ENCODE data around the gene JTB. TPM values are rescaled to one million over a fixed set of nuclear protein-coding genes. Genes with fewer than 3 reads are reported as not detected.

JTB gene
- 169 and 178 TPM in 2 replicates for total RNA-seq (2014; rRNA removed; shearing (Covaris generic))
- total RNA-seq (2022), result 107 and 124 TPM in 2 replicates
- percentile 93 among the genes with signal in this experiment for Bru-seq, nascent RNA
- BruChase-seq, experiment 1, labeled RNA remaining after a 6-hour chase, result percentile 98 among the genes with signal in this experiment
- percentile 96 among the genes with signal in this experiment for BruChase-seq, experiment 2, labeled RNA remaining after a 2-hour chase
- long read RNA-seq, transcript JTB-201 (5 exons, 1,287 nt), result major isoform, 120 of 181 reads
- long read RNA-seq, transcript JTB-203 (4 exons, 1,216 nt), result minor isoform, 9 of 181 reads
- long read RNA-seq, partial matches to known transcripts, result 20 of 181 reads
- long read RNA-seq, other reads (novel, unspliced or antisense), result 30 of 181 reads

DNA sequence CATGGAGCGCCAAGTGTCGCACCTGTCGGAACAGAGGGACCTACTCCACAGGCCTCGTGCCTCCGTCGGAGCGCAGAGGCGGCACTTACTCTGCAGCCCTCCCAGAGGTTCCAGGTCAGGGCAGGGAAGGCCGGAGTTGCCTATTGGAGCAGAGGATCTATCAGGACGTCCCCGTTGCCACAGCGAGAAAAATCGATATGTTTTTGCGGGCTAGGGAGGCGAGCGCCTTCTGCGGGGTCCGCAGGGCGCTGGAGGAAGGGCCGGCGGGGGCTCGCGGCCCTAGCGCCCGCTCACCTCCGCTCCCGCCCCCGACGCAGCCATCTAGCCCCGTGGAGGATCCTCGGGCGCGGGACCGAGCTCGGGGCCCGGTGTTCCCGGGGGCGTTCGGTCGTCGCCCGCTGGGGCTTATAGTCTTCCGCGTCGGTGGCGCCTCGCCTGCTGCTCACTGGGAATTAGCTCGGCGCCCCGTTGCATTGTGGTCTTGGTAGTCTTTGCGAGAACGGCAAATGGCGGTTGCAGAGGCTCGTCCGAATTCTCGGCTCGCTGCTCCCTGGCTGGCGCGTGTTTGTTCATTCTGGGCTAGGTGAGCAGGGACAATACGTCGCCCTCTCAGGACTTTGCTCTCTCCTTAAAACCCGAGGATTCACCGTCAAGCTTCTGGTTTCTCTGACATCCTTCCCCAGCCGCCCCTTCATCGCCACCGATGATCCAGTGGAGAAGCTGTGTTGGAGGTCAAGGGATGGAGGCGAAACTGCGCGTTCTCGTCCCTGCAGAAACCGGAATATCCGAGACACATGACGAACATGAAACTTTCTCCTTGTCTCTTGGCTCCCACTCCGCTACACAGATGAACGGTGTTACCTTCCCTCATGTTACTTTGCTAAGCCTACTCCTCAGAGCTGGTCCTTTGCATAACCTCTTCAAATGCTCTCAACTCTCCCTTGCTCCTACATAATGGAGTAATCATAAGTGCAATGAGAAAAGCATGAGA is at the start of gene JTB:
Gene JTB (minus strand): TSS at position 425 of the 991 bp plus-strand sequence. CDS start 422 bp downstream, at position 3.
- peak within 1 kb of the TSS; percentile 58 for H3K27ac ChIP-seq (ENCODE audit: low read depth, low read length, poor library complexity, severe bottlenecking)
- no peaks in the 10 kb centered on the region for H3K9me3 ChIP-seq (ENCODE audit: low read length)
- peak; percentile 88 for DNase-seq (ENCODE audit: low spot score)
- H3K4me3 ChIP-seq (ENCODE audit: low read depth, low read length, poor library complexity, severe bottlenecking), result peak within 1 kb of the TSS; percentile 86
- H3K79me2 ChIP-seq (ENCODE audit: insufficient read depth, low read depth, low read length), result peaks cover 37% of the 10 kb centered on the region
- no peaks in the 10 kb centered on the region for H4K20me1 ChIP-seq (ENCODE audit: insufficient read depth, low read length)
- ChIA-PET POLR2A (interaction anchor here (0.6 to 5.1 kb wide), 14 partner anchors 9 to 344 kb away, joined by 3 to 54 read pairs (median 4); partner anchors contain the start of genes CHTOP, CREB3L4, DENND4B and GATAD2B), CTCF (ENCODE audit: unreplicated experiment) (interaction anchor here (0.5 to 1.7 kb wide), 5 partner anchors 9 to 405 kb away, joined by 3 to 6 read pairs (median 3); partner anchors contain the start of genes RAB13 and SLC39A1)
- H3K36me3 ChIP-seq (ENCODE audit: insufficient read depth, low read length), result peaks cover 37% of the 10 kb centered on the region
- no peaks in the 10 kb centered on the region for H3K9me2 ChIP-seq (ENCODE audit: insufficient read depth, low read length)
- H3K4me2 ChIP-seq (ENCODE audit: low read length), result peak within 1 kb of the TSS; percentile 82
- intact Hi-C loops (cut with micrococcal nuclease; ENCODE audit: unreplicated experiment), result loop anchor here (1.0 to 2.0 kb wide), 2 partner anchors 10 to 55 kb away; partner anchors contain the start of genes CREB3L4 and GATAD2B
- TSS peak; percentile 91 for BruUV-seq (replicated peaks)
- H3K4me1 ChIP-seq (ENCODE audit: insufficient read depth, low read length, poor library complexity, severe bottlenecking), result peaks cover 22% of the 10 kb centered on the region
- TF ChIP-seq, protein P1, sequence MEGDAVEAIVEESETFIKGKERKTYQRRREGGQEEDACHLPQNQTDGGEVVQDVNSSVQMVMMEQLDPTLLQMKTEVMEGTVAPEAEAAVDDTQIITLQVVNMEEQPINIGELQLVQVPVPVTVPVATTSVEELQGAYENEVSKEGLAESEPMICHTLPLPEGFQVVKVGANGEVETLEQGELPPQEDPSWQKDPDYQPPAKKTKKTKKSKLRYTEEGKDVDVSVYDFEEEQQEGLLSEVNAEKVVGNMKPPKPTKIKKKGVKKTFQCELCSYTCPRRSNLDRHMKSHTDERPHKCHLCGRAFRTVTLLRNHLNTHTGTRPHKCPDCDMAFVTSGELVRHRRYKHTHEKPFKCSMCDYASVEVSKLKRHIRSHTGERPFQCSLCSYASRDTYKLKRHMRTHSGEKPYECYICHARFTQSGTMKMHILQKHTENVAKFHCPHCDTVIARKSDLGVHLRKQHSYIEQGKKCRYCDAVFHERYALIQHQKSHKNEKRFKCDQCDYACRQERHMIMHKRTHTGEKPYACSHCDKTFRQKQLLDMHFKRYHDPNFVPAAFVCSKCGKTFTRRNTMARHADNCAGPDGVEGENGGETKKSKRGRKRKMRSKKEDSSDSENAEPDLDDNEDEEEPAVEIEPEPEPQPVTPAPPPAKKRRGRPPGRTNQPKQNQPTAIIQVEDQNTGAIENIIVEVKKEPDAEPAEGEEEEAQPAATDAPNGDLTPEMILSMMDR (conservative IDR thresholded peaks at IDR 0.05; ENCODE audit: low read length), result no peak
- no peak for TF ChIP-seq EZH2phosphoT487 (IDR thresholded peaks at IDR 0.05; ENCODE audit: borderline replicate concordance, low read depth, low read length)
- H2AFZ ChIP-seq (ENCODE audit: low read length), result peak within 1 kb of the TSS; percentile 83

DNA sequence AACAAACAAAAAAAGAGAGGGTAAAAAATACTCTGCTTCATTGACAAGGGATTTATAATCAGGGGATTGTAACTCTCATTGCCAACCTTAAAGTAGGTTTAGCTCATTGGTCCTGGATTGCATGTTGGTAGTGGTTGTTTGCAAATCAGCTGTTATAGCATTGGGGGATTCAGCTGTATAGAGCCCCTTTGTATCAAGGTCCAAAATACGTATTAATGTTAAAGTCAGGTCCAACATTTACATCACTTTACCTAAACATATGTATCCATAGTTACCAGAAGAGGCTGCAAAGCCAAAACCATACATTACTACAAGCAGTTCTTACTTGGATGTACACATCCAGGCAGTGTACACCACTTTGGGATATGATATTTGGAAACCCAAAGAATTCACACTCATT is 42.5 kb upstream of the JTB start:
- H3K36me3 ChIP-seq (ENCODE audit: insufficient read depth, low read length), result no peaks in the 10 kb centered on the region

More for the DNA sequence above, 42.5 kb upstream of the JTB start:
- Histone ChIP-seq H3K4me1 (ENCODE audit: insufficient read depth, low read length, poor library complexity, severe bottlenecking) (no peaks in the 10 kb centered on the region), H3K4me3 (ENCODE audit: low read depth, low read length, poor library complexity, severe bottlenecking) (no peak overlapping the region), H3K9me2 (ENCODE audit: insufficient read depth, low read length) (no peaks in the 10 kb centered on the region), H3K27ac (ENCODE audit: low read depth, low read length, poor library complexity, severe bottlenecking) (no peak overlapping the region), H3K79me2 (ENCODE audit: insufficient read depth, low read depth, low read length) (no peaks in the 10 kb centered on the region), H3K4me2 (ENCODE audit: low read length) (no peak overlapping the region), H4K20me1 (ENCODE audit: insufficient read depth, low read length) (no peaks in the 10 kb centered on the region), H3K9me3 (ENCODE audit: low read length) (no peaks in the 10 kb centered on the region), H2AFZ (ENCODE audit: low read length) (no peak overlapping the region)
- no peak for TF ChIP-seq EZH2phosphoT487 (IDR thresholded peaks at IDR 0.05; ENCODE audit: borderline replicate concordance, low read depth, low read length)
- TF ChIP-seq, protein P1 (conservative IDR thresholded peaks at IDR 0.05; ENCODE audit: low read length), result no peak
- intact Hi-C loops (cut with micrococcal nuclease; ENCODE audit: unreplicated experiment), result no loop called here
- POLR2A ChIA-PET, result interaction anchor here (0.9 kb wide), 1 partner anchor 137 kb away, joined by 4 read pairs; no protein-coding TSS in a partner anchor
- no TSS peak for BruUV-seq (replicated peaks)
- no peak for DNase-seq (ENCODE audit: low spot score)
- CTCF ChIA-PET (ENCODE audit: unreplicated experiment), result no interaction called here

Measured in OCI-LY7 (cell line).